Heart left ventricle (tissue), 16 donors: Measurements from ENCODE around the gene TESPA1. TPM values are rescaled to one million over a fixed set of nuclear protein-coding genes. Genes with fewer than 3 reads are reported as not detected.

Experiments
- ATAC-seq, 4 donors: fragments of 200-7000 bp; cut with Tn5 transposase; one replicate each; pipeline ENCODE4 v1.9.1; 2020 to 2022; ENCODE audit warnings: moderate library complexity in 4 of 4, mild to moderate bottlenecking in 3 of 4, moderate number of reproducible peaks in 1 of 4
- DNase-seq, 5 donors: peaks; one replicate each; pipeline ENCODE4 v3.0.0-alpha.2; 2020
- H3K27ac ChIP-seq, 12 donors: fragments of 200-600 bp; sonication (generic) in 4 of 12; one replicate each; pipeline versions ENCODE4 v1.5.0 to v1.8.0; 2016 to 2022; ENCODE audit warnings: mild to moderate bottlenecking in 2 of 12
- H3K27me3 ChIP-seq, 9 donors: fragments of 200-600 bp; sonication (generic) in 2 of 9; one replicate each; pipeline versions ENCODE4 v1.5.1 to v1.8.0; 2016 to 2022; ENCODE audit warnings: mild to moderate bottlenecking in 3 of 9
- H3K36me3 ChIP-seq, 9 donors: fragments of 200-600 bp; sonication (generic) in 2 of 9; one replicate each; pipeline versions ENCODE4 v1.5.0 to v1.8.0; 2018 to 2022; ENCODE audit warnings: mild to moderate bottlenecking in 2 of 9
- H3K4me1 ChIP-seq, 12 donors: fragments of 200-600 bp; sonication (generic) in 4 of 12; one replicate each; pipeline versions ENCODE4 v1.5.0 to v1.8.0; 2016 to 2022; ENCODE audit warnings: mild to moderate bottlenecking in 3 of 12
- H3K4me3 ChIP-seq, 12 donors: fragments of 200-600 bp; sonication (generic) in 4 of 12; one replicate each; pipeline versions ENCODE4 v1.5.0 to v1.8.0; 2017 to 2022; ENCODE audit warnings: mild to moderate bottlenecking in 9 of 12, moderate library complexity in 4 of 12
- H3K9me3 ChIP-seq, 12 donors: fragments of 200-600 bp; sonication (generic) in 4 of 12; one replicate each; pipeline versions ENCODE4 v1.5.0 to v1.8.0; 2016 to 2022; ENCODE audit warnings: mild to moderate bottlenecking in 1 of 12
- POLR2A ChIP-seq, 2 donors: fragments of 450-650 bp; IDR thresholded peaks; one replicate each; pipeline ENCODE4 v1.6.1; 2017; ENCODE audit warnings: antibody characterized with exemption in 2 of 2, mild to moderate bottlenecking in 2 of 2, moderate library complexity in 2 of 2
- WGBS, 4 donors: extraction: QIAGEN DNeasy Blood & Tissue Kit in 2 of 4; methylation state at CpG; one replicate each; pipeline versions ENCODE4 v1.1.5 to v1.1.7; 2013 to 2018; 5-methylcytosine and 5-hydroxymethylcytosine counted together
- intact Hi-C, 10 donors: fragments of 100-400 bp; cut with DNase I; formaldehyde crosslinking; loops; one replicate each; pipeline versions ENCODE4 v1.11.1 to v1.14.2; 2022
- polyA plus RNA-seq, 2 donors: library from polyadenylated mRNA; stranded (reverse); fragments of 200-250 nt; gene quantifications; one replicate each; pipeline ENCODE4 v1.2.3, GENCODE V29; 2013
- total RNA-seq, 9 donors: library from RNA; depleted of rRNA in 2 of 9; stranded (reverse); fragments of >200 nt in 2 of 9; fragmentation: NEBNext Ultra II Directional in 3 of 9; extraction: Animal tissue kit (Norgen Biotek cat#: 25700) in 3 of 9; gene quantifications; one replicate each; pipeline versions ENCODE4 v1.1.0 to v1.2.4, GENCODE V29; 2016 to 2023
- TF ChIP-seq, protein P1 (sequence below), 12 donors: fragments of 200-600 bp; sonication (generic) in 4 of 12; IDR thresholded peaks; one replicate each; pipeline versions ENCODE4 v1.5.0 to v1.8.0; 2018 to 2022; ENCODE audit warnings: antibody characterized with exemption in 12 of 12, mild to moderate bottlenecking in 5 of 12
- donor health status: ischemic (EF 13 %, LVEDD 7.1; RV severe dilation, severe dysfunction).
- donor health status: healthy with polysubstance abuse.
- donor health status: DM: no; HTN: yes; CAD: no.
- donor health status: DM: no; HTN: no; CAD: no.
- donor health status: ischemic (EF 25% LVEDD 6.9; RV normal size, moderate dysfunction).
- donor health status: ischemic (EF 25% LVEDD 5.7; RV mildly dilated, moderate dysfunction).
- donor health status: healthy.
- donor health status: DM: yes; HTN: yes; CAD: no.
- donor health status: ischemic (EF 35%, LVEDD 5.7; RV mildly dilated, moderate dysfunction).
- donor health status: nonischemic (EF 11% LVEDD 7.7; RV severe dilation, severe dysfunction).
- donor health status: DM: yes; HTN: yes; CAD: no.
- donor health status: PGD.
- donor health status: ischemic (EF 29% LVEDD 5.4; RV normal size, mild dysfunction).
- donor health status: nonischemic (EF 23%, LVEDD 6.1; RV moderate dilation, normal function).

The TESPA1 gene
- total and polyA plus RNA-seq, 11 donors = 0.16 to 2.9 (median 0.49) TPM; not detected in 1

DNA sequence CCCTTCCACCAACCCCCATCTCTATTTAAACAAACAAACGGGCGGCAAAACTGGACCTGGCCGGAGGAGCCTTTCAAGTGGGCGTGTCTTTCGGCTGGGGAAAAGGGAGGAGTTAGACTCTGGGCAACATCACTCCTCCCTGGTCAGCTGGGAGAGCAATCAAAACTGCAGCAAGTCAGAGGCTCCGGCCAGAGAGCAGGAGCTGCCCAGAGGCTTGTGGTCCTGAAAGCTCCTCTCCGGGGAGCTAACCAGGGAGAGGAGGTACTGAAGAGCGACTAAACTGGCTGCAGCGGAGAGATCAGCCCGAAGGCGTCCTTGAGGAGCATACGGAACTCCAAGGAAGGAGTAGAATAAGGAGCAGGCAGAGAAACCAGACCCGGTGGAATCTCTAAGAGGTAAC, 35.2 kb upstream of the TESPA1 start, which contains the start of gene NEUROD4:
NEUROD4 (plus strand) TSS at position 191 of the 400 bp plus-strand sequence. CDS start 6,466 bp downstream, outside the sequence.
- no peaks in the 10 kb centered on the region for H3K9me3 ChIP-seq
- ATAC-seq (peak in 3 of 4 donors; percentile 85 to 93 (median 90)), DNase-seq (peak; percentile 21 to 61 (median 46))
- no peaks in the 10 kb centered on the region for H3K36me3 ChIP-seq
- no peaks in the 10 kb centered on the region for H3K4me1 ChIP-seq
- WGBS, 4 donors = 1 to 4% (median 2%) methylated on average over 13 of the region's 13 CpGs
- H3K27ac ChIP-seq = no peak within 1 kb of the TSS
- TF ChIP-seq, protein P1, sequence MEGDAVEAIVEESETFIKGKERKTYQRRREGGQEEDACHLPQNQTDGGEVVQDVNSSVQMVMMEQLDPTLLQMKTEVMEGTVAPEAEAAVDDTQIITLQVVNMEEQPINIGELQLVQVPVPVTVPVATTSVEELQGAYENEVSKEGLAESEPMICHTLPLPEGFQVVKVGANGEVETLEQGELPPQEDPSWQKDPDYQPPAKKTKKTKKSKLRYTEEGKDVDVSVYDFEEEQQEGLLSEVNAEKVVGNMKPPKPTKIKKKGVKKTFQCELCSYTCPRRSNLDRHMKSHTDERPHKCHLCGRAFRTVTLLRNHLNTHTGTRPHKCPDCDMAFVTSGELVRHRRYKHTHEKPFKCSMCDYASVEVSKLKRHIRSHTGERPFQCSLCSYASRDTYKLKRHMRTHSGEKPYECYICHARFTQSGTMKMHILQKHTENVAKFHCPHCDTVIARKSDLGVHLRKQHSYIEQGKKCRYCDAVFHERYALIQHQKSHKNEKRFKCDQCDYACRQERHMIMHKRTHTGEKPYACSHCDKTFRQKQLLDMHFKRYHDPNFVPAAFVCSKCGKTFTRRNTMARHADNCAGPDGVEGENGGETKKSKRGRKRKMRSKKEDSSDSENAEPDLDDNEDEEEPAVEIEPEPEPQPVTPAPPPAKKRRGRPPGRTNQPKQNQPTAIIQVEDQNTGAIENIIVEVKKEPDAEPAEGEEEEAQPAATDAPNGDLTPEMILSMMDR (IDR thresholded peaks at IDR 0.05) = no peak
- H3K27me3 ChIP-seq = peaks cover 0 to 42% (median 9%) of the 10 kb centered on the region in 9 donors
- intact Hi-C loops = no loop called here
- H3K4me3 ChIP-seq = no peak within 1 kb of the TSS

DNA sequence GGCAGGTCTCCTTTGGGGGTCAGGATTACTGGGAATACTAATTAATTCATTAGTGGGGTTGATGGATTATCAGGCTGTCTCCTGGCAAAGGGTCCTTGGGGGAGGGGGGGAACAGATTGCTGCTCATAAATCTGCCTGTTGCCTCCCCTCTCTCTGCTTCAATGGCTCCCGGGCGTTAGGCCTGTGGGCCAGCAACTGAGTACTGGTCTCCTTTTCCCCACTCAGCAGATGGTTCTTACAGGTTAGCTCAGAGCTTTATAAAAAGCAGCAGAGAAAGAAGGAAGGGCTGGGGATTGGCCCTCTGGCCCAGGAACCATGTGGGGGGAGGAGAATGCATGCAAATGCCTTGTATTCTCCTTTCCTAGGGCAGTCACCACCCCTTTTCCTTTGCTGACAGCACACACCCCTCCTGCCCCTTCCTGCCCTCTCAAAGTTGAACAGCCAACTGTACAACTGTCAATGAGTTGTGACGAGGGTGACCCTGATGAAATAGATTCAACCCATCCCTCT, 32.9 kb upstream of the TESPA1 start:
- WGBS, 4 donors = 40 to 60% (median 49%) methylated on average over 3 of the region's 3 CpGs
- peaks cover 0 to 25% (median 9%) of the 10 kb centered on the region in 9 donors for H3K27me3 ChIP-seq

DNA sequence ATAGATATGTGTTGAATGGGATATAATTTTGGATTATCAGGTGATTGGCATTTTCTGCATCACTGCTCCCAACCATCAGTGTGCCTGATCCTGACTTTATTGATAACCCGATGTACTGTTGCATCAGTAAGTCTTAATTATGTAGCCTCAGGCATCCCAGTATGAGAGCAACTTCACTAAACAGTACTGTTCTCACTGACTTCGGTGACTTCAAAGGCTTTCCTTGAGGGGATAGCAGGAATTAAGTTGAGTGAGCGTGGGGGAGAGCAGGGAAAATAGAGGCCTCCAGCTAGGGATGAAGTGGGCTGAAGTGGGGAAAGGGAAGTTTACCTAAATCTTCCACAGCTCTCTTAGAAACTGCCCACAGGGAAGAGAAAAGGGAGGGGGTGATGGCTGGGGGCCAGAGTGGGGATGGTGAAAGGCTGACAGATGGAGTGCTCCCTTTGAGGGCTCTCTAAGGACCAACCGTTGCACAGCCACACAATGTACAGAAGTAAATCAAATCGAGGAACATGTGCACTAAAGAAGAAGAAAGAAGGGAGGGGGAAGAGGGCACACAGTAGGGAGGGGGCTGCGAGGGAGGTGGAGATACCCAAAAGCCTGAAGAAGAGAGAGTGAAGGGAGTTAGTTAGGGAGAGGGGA, 24.5 kb upstream of the TESPA1 start:
- ATAC-seq = no peak
- intact Hi-C loops = no loop called here
- TF ChIP-seq, protein P1 (IDR thresholded peaks at IDR 0.05) = no peak
- TF ChIP-seq POLR2A (IDR thresholded peaks at IDR 0.05) = no peak
- Histone ChIP-seq H3K27me3 (peaks cover 0 to 21% (median 0%) of the 10 kb centered on the region in 9 donors), H3K36me3 (no peaks in the 10 kb centered on the region), H3K4me3 (no peak overlapping the region), H3K4me1 (no peaks in the 10 kb centered on the region), H3K9me3 (peaks cover 0 to 5% (median 0%) of the 10 kb centered on the region in 12 donors), H3K27ac (no peak overlapping the region)
- 45 to 55% (median 49%) methylated on average over 5 to 6 of the region's 6 CpGs for WGBS, 4 donors
- DNase-seq = no peak

More for the DNA sequence above, 32.9 kb upstream of the TESPA1 start:
- DNase-seq (no peak), ATAC-seq (no peak)
- intact Hi-C loops = no loop called here
- Histone ChIP-seq H3K4me3 (no peak overlapping the region), H3K9me3 (no peaks in the 10 kb centered on the region), H3K27ac (no peak overlapping the region), H3K4me1 (no peaks in the 10 kb centered on the region), H3K36me3 (no peaks in the 10 kb centered on the region)
- TF ChIP-seq POLR2A (IDR thresholded peaks at IDR 0.05) = no peak
- TF ChIP-seq, protein P1 (IDR thresholded peaks at IDR 0.05) = no peak

DNA sequence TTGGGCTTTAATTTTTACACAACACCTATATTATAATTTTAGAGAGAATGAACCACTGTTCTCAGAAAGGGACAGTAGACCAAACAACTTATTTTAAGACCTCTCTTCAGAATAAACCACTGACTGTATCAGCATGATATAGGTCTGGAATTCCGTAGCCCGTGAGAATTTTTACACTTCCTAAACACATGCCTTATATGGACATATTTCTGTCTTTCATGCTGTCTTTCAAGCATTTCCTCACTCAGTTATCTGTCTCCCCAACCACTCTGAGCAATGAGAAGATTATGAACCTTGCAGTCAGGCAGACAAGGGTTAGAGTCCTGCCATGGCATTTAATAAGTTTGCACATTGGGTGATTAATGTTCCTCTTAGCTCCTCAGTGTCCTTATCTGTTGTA, 17.8 kb upstream of the TESPA1 start:
- Histone ChIP-seq H3K4me3 (no peak overlapping the region), H3K36me3 (no peaks in the 10 kb centered on the region), H3K27ac (no peak overlapping the region), H3K9me3 (peaks cover 0 to 5% (median 0%) of the 10 kb centered on the region in 12 donors), H3K4me1 (peaks cover 0 to 3% (median 0%) of the 10 kb centered on the region in 12 donors), H3K27me3 (peaks cover 0 to 18% (median 0%) of the 10 kb centered on the region in 9 donors)
- ATAC-seq (no peak), DNase-seq (no peak)
- intact Hi-C loops = no loop called here
- no peak for TF ChIP-seq POLR2A (IDR thresholded peaks at IDR 0.05)
- TF ChIP-seq, protein P1 (IDR thresholded peaks at IDR 0.05) = no peak
- 46 to 54% (median 51%) methylated on average over 2 of the region's 2 CpGs for WGBS, 4 donors
